Type B pancreatic cell (in vitro differentiated cells): Measurements from ENCODE around the gene CHD5. TPM values are rescaled to one million over a fixed set of nuclear protein-coding genes. Genes with fewer than 3 reads are reported as not detected.

ENCODE experiments used
- DNase-seq: peaks from one replicate; pipeline ENCODE4 v3.0.0; 2021; ENCODE audit warnings: mixed read lengths; ENCODE audit not compliant: unreplicated experiment; ENCODE audit errors: extremely low spot score
- H3K27ac Mint-ChIP-seq: 2 replicates; pipeline ENCODE4 v1.8.0; 2021; ENCODE audit warnings: mild to moderate bottlenecking, mixed read lengths
- H3K27me3 Mint-ChIP-seq: 2 replicates; pipeline ENCODE4 v1.8.0; 2021; ENCODE audit warnings: mixed read lengths
- H3K36me3 Mint-ChIP-seq: 2 replicates; pipeline ENCODE4 v1.8.0; 2021; ENCODE audit warnings: mixed read lengths
- H3K4me1 Mint-ChIP-seq: one replicate; pipeline ENCODE4 v1.8.0; 2021; ENCODE audit warnings: mixed read lengths; ENCODE audit not compliant: unreplicated experiment
- H3K4me3 Mint-ChIP-seq: 2 replicates; pipeline ENCODE4 v1.8.0; 2021; ENCODE audit warnings: mild to moderate bottlenecking, mixed read lengths
- H3K9me3 Mint-ChIP-seq: 2 replicates; pipeline ENCODE4 v1.8.0; 2021; ENCODE audit warnings: mixed read lengths
- total RNA-seq: library from RNA; stranded (reverse); gene quantifications from 2 replicates; pipeline ENCODE4 v1.2.1, GENCODE V29; 2021; ENCODE audit warnings: low replicate concordance
- TF ChIP-seq, protein P1 (sequence below): fragments of 200-600 bp; sonication (generic); conservative IDR thresholded peaks from 2 replicates; pipeline ENCODE4 v1.5.0; 2021; ENCODE audit warnings: antibody characterized with exemption, mild to moderate bottlenecking

CHD5 gene
- total RNA-seq, 1 donor from 2014 or later: 0.70 TPM

DNA sequence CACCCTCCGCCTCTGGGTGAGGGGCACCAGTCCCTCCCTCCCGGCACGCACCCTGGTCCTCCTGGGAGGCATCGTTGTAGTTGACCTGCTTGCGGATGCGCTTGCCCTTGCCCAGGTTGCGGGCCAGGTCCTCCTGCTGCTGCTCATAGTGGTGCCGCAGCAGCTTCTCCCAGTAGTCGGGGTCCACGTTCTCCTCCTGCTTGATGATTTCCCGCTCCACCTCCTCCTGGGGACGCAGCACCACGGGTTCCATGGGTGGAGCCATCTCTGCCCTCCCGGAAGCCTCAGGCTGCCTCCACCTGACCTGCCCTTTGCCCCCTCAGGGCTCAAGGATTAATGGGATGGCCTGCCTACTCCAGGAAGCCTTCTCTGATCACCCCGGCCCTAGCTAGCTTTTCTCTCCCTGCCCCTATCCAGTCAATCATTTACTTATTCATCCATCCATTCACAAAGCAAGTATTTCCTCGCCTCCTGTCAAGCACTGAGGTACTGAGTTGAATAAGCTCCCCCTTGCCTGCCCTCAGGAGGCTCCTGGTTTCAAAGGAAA lies 53.5 kb downstream of the CHD5 start:
- Mint-ChIP-seq H3K9me3 (no peaks in the 10 kb centered on the region), H3K4me1 (no peaks in the 10 kb centered on the region), H3K27me3 (peaks cover 7% of the 10 kb centered on the region), H3K4me3 (no peak overlapping the region), H3K27ac (no peak overlapping the region), H3K36me3 (no peaks in the 10 kb centered on the region)
- TF ChIP-seq, protein P1, sequence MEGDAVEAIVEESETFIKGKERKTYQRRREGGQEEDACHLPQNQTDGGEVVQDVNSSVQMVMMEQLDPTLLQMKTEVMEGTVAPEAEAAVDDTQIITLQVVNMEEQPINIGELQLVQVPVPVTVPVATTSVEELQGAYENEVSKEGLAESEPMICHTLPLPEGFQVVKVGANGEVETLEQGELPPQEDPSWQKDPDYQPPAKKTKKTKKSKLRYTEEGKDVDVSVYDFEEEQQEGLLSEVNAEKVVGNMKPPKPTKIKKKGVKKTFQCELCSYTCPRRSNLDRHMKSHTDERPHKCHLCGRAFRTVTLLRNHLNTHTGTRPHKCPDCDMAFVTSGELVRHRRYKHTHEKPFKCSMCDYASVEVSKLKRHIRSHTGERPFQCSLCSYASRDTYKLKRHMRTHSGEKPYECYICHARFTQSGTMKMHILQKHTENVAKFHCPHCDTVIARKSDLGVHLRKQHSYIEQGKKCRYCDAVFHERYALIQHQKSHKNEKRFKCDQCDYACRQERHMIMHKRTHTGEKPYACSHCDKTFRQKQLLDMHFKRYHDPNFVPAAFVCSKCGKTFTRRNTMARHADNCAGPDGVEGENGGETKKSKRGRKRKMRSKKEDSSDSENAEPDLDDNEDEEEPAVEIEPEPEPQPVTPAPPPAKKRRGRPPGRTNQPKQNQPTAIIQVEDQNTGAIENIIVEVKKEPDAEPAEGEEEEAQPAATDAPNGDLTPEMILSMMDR: no peak
- DNase-seq: no peak

DNA sequence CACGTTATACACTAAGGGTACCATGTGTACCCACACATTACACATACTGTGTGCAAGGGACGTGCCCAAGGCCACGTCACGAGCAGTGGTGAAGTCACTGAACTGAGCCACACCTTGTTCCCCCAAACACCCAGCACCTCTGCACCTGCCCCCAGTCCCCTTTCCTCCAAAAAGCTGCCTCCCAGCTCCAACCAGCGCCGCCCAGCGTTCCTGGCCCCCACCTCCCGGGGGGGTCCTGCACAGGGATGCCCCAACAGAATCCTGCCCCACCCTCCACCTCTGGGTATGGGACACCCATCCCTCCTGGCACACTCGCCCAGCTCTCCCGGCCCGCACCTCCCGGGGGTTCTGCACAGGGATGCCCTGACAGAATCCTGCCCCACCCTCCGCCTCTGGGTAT lies 54.1 kb downstream of the CHD5 start:
- H3K36me3 Mint-ChIP-seq: no peaks in the 10 kb centered on the region
- H3K4me1 Mint-ChIP-seq: no peaks in the 10 kb centered on the region
- H3K27me3 Mint-ChIP-seq: peaks cover 7% of the 10 kb centered on the region
- no peak for DNase-seq
- no peak overlapping the region for H3K27ac Mint-ChIP-seq
- TF ChIP-seq, protein P1: no peak
- H3K9me3 Mint-ChIP-seq: no peaks in the 10 kb centered on the region
- H3K4me3 Mint-ChIP-seq: no peak overlapping the region

DNA sequence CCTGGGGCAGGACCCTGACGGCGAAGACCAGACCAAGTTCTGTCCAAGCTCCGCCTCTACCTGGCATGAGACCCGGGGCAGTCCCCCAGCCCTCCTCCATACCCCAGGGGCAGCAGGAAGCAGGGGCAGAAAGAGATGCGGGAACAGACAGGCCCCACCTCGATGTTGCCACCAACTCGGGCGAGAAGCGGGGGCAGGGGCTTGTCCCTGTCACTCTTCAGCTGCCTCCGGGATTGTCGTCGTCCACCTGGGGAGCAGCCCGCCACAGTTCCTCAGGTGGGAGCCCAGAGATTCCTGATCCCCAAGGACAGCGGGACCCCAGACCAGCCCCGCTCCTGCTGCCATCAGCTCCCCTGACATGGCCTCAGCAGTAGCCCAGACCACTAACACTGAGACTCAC lies 54.8 kb downstream of the CHD5 start:
- Mint-ChIP-seq H3K9me3 (no peaks in the 10 kb centered on the region), H3K4me1 (no peaks in the 10 kb centered on the region), H3K27me3 (peaks cover 7% of the 10 kb centered on the region), H3K4me3 (no peak overlapping the region), H3K27ac (no peak overlapping the region), H3K36me3 (no peaks in the 10 kb centered on the region)
- DNase-seq: no peak
- TF ChIP-seq, protein P1: no peak

DNA sequence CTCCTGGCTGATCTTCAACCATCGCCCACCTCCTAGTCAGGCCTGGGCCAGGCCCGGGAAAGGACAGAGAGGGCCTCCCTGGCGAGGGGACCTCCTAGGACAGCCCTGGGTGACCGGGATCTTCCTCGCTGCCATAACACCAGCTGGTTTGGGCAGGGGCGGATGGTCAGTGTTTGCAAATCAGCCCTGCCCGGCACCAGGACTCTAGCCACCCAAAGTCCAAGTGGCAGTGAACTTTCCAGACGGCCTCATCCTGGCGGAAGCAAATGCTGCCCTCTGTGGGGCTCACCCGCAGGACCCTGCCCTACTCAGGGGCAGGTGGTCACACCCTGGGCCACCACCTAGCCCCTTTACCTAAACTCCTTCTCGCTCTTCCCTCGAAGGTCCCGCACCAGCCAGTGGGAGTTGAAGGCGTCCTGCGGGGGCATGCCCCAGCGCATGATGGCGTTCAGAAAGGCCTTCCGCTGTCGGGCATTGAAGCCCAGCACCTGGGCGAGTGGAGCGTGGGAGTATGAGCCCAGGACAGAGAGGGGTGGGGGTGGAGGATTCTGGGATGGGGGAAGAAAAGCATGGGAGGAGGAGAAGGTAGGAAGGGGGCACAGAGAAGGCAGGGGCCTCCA lies 55.3 kb downstream of the CHD5 start:
- Mint-ChIP-seq H3K27me3 (peaks cover 7% of the 10 kb centered on the region), H3K4me1 (no peaks in the 10 kb centered on the region), H3K36me3 (no peaks in the 10 kb centered on the region), H3K4me3 (no peak overlapping the region), H3K9me3 (no peaks in the 10 kb centered on the region), H3K27ac (no peak overlapping the region)
- TF ChIP-seq, protein P1: no peak
- DNase-seq: no peak

DNA sequence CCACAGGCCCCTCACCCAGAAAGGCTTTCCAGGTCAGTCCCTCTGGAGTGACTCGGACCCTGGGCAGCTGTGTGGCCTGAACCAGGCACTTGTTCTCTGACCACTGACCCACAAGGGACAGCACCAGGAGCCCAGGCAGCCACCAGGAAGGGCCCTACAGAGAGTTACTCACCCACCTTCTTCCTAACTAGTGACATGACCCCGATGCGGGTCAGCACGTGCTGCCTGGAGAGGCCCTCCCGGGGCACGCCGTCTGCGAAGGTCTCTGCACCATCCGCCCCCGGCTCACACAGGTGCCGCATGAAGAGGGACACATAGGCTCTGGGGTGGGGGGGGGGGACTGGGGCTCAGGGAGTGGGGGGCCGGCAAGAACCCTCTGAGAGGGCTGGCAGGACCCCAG lies 55.8 kb downstream of the CHD5 start:
- no peak overlapping the region for H3K4me3 Mint-ChIP-seq
- peaks cover 7% of the 10 kb centered on the region for H3K27me3 Mint-ChIP-seq
- TF ChIP-seq, protein P1: no peak
- no peak overlapping the region for H3K27ac Mint-ChIP-seq
- no peaks in the 10 kb centered on the region for H3K36me3 Mint-ChIP-seq
- H3K4me1 Mint-ChIP-seq: no peaks in the 10 kb centered on the region
- no peaks in the 10 kb centered on the region for H3K9me3 Mint-ChIP-seq
- DNase-seq: no peak

DNA sequence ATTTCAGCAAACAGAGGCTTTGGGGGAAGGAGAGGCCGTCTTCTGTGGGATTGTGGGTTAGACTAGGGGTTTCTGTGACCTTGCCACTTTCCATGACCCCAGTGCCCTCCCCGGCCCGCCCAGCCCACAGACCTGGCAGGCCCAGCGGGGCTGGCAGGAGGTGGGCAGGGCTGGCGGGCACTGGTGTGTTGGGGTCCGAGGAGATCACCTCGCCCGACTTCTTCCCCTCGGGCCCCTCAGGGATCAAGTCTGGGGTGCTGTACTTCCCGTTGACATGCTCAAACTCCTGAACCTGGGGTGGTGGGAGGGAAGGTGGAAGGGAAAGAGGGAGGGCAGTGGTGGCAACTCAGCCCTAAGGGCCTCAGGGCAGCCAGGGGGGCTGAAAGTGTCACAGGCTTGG lies 56.3 kb downstream of the CHD5 start:
- DNase-seq: no peak
- no peak overlapping the region for H3K4me3 Mint-ChIP-seq
- TF ChIP-seq, protein P1: no peak

More for the DNA sequence above, 56.3 kb downstream of the CHD5 start:
- Mint-ChIP-seq H3K4me1 (no peaks in the 10 kb centered on the region), H3K27ac (no peak overlapping the region), H3K9me3 (no peaks in the 10 kb centered on the region), H3K36me3 (no peaks in the 10 kb centered on the region), H3K27me3 (peaks cover 7% of the 10 kb centered on the region)
